Activated T-cell treated with anti-CD3 and anti-CD28 coated beads, Interleukin-2, amount 50 U/mL, for 72 hours (primary cell): ENCODE measurements around the gene OTUD6A. TPM values are rescaled to one million over a fixed set of nuclear protein-coding genes. Genes with fewer than 3 reads are reported as not detected.
"Not testable (repeated sequence)": the region's sequence is repeated elsewhere in the genome, so short reads cannot be mapped to it uniquely, and the experiment has no call there.

Source experiments
- ATAC-seq, 2 donors: fragments of 150-1000 bp; cut with Tn5 transposase; replicated peaks in 1 of 2; 2 replicates each; pipeline ENCODE4 v1.10.0; 2021; ENCODE audit warnings: moderate library complexity in 2 of 2, mild to moderate bottlenecking in 1 of 2
- DNase-seq, 2 donors: peaks; one replicate each; pipeline ENCODE4 v3.0.0; 2021 to 2022; ENCODE audit warnings: mixed read lengths in 1 of 2
- H3K27ac Mint-ChIP-seq: one replicate; pipeline ENCODE4 v1.8.0; 2022; ENCODE audit warnings: mild to moderate bottlenecking, moderate library complexity, mixed read lengths
- H3K27me3 Mint-ChIP-seq: one replicate; pipeline ENCODE4 v1.8.0; 2022; ENCODE audit warnings: low read depth, mixed read lengths
- H3K36me3 Mint-ChIP-seq, 2 donors: one replicate each; pipeline ENCODE4 v1.8.0; 2022; ENCODE audit warnings: mixed read lengths in 2 of 2, mild to moderate bottlenecking in 1 of 2; ENCODE audit not compliant: insufficient read depth in 2 of 2
- H3K4me1 Mint-ChIP-seq: one replicate; pipeline ENCODE4 v1.8.0; 2022; ENCODE audit warnings: low read depth, mixed read lengths
- H3K4me3 Mint-ChIP-seq, 2 donors: one replicate each; pipeline ENCODE4 v1.8.0; 2022; ENCODE audit warnings: mild to moderate bottlenecking in 2 of 2, mixed read lengths in 2 of 2, moderate library complexity in 2 of 2
- H3K9me3 Mint-ChIP-seq, 2 donors: one replicate each; pipeline ENCODE4 v1.8.0; 2022; ENCODE audit warnings: mixed read lengths in 2 of 2
- total RNA-seq, 2 donors: library from RNA; stranded (reverse); gene quantifications; one replicate each; pipeline ENCODE4 v1.2.3, GENCODE V29; 2022

Gene OTUD6A
- total RNA-seq, 2 donors from 2014 or later, result not detected

GRCh38 chrX:70062961-70063550 lies 799 bp downstream of the OTUD6A start:
- Mint-ChIP-seq H3K4me3 (no peak overlapping the region), H3K4me1 (no peaks in the 10 kb centered on the region), H3K27ac (no peak overlapping the region), H3K27me3 (peaks cover 29% of the 10 kb centered on the region), H3K36me3 (no peaks in the 10 kb centered on the region), H3K9me3 (no peaks in the 10 kb centered on the region)
- no peak for ATAC-seq
- no peak for DNase-seq

GRCh38 chrX:70066646-70067045 lies 4.4 kb downstream of the OTUD6A start:
- Mint-ChIP-seq H3K27me3 (peaks cover 24% of the 10 kb centered on the region), H3K4me3 (no peak overlapping the region), H3K27ac (no peak overlapping the region), H3K36me3 (no peaks in the 10 kb centered on the region), H3K9me3 (no peaks in the 10 kb centered on the region), H3K4me1 (no peaks in the 10 kb centered on the region)
- DNase-seq, result no peak
- ATAC-seq, result no peak

- ATAC-seq (no peak), DNase-seq (no peak)
- peaks cover 4% of the 10 kb centered on the region for H3K4me1 Mint-ChIP-seq
- no peak overlapping the region for H3K27ac Mint-ChIP-seq
- peaks cover 2 to 4% of the 10 kb centered on the region in 2 donors for H3K9me3 Mint-ChIP-seq
- peaks cover 27% of the 10 kb centered on the region for H3K27me3 Mint-ChIP-seq
- H3K4me3 Mint-ChIP-seq, result no peak overlapping the region
- no peaks in the 10 kb centered on the region for H3K36me3 Mint-ChIP-seq
Measured at GRCh38 chrX:70079297-70079696, 17.0 kb downstream of the OTUD6A start.

- no peaks in the 10 kb centered on the region for H3K36me3 Mint-ChIP-seq
- no peak overlapping the region for H3K4me3 Mint-ChIP-seq
- H3K27ac Mint-ChIP-seq, result no peak overlapping the region
- ATAC-seq, result no peak
- peaks cover 2 to 4% of the 10 kb centered on the region in 2 donors for H3K9me3 Mint-ChIP-seq
- no peak for DNase-seq
- peaks cover 4% of the 10 kb centered on the region for H3K4me1 Mint-ChIP-seq
- H3K27me3 Mint-ChIP-seq, result peaks cover 27% of the 10 kb centered on the region
Measured at GRCh38 chrX:70079870-70080269, 17.6 kb downstream of the OTUD6A start.

GRCh38 chrX:70082723-70083122 lies 20.5 kb downstream of the OTUD6A start:
- DNase-seq (no peak), ATAC-seq (no peak)
- Mint-ChIP-seq H3K27ac (no peak overlapping the region), H3K4me3 (no peak overlapping the region), H3K36me3 (no peaks in the 10 kb centered on the region), H3K9me3 (peaks cover 0 to 2% of the 10 kb centered on the region in 2 donors), H3K4me1 (peaks cover 4% of the 10 kb centered on the region), H3K27me3 (peaks cover 27% of the 10 kb centered on the region)

- Mint-ChIP-seq H3K27me3 (peaks cover 15% of the 10 kb centered on the region), H3K4me3 (no peak overlapping the region), H3K36me3 (no peaks in the 10 kb centered on the region), H3K27ac (no peak overlapping the region), H3K9me3 (no peaks in the 10 kb centered on the region), H3K4me1 (peaks cover 4% of the 10 kb centered on the region)
- DNase-seq, result no peak
- ATAC-seq, result no peak
Measured at GRCh38 chrX:70084592-70085240, 22.5 kb downstream of the OTUD6A start.

- H3K27me3 Mint-ChIP-seq, result peaks cover 6% of the 10 kb centered on the region
- H3K4me1 Mint-ChIP-seq, result no peaks in the 10 kb centered on the region
- H3K4me3 Mint-ChIP-seq, result no peak overlapping the region
- no peaks in the 10 kb centered on the region for H3K9me3 Mint-ChIP-seq
- no peak for DNase-seq
- no peak overlapping the region for H3K27ac Mint-ChIP-seq
- H3K36me3 Mint-ChIP-seq, result no peaks in the 10 kb centered on the region
- no peak for ATAC-seq
Measured at GRCh38 chrX:70087857-70088630, 25.8 kb downstream of the OTUD6A start.

- H3K36me3 Mint-ChIP-seq, result no peaks in the 10 kb centered on the region
- no peak overlapping the region for H3K4me3 Mint-ChIP-seq
- ATAC-seq (no peak), DNase-seq (no peak)
- H3K27ac Mint-ChIP-seq, result no peak overlapping the region
- H3K27me3 Mint-ChIP-seq, result peaks cover 6% of the 10 kb centered on the region
- no peaks in the 10 kb centered on the region for H3K9me3 Mint-ChIP-seq
- no peaks in the 10 kb centered on the region for H3K4me1 Mint-ChIP-seq
Measured at GRCh38 chrX:70088751-70089150, 26.5 kb downstream of the OTUD6A start.

GRCh38 chrX:70089604-70090297 lies 27.5 kb downstream of the OTUD6A start:
- Mint-ChIP-seq H3K9me3 (no peaks in the 10 kb centered on the region), H3K4me3 (no peak overlapping the region), H3K27ac (no peak overlapping the region), H3K27me3 (peaks cover 8% of the 10 kb centered on the region), H3K36me3 (no peaks in the 10 kb centered on the region), H3K4me1 (no peaks in the 10 kb centered on the region)
- no peak for DNase-seq
- ATAC-seq, result no peak

GRCh38 chrX:70092247-70092646 lies 30.0 kb downstream of the OTUD6A start:
- no peaks in the 10 kb centered on the region for H3K9me3 Mint-ChIP-seq
- DNase-seq, result no peak
- ATAC-seq, result no peak
- H3K4me3 Mint-ChIP-seq, result no peak overlapping the region
- H3K4me1 Mint-ChIP-seq, result no peaks in the 10 kb centered on the region
- no peaks in the 10 kb centered on the region for H3K36me3 Mint-ChIP-seq
- H3K27me3 Mint-ChIP-seq, result peaks cover 25% of the 10 kb centered on the region
- H3K27ac Mint-ChIP-seq, result no peak overlapping the region

GRCh38 chrX:70096052-70096451 lies 33.8 kb downstream of the OTUD6A start:
- Mint-ChIP-seq H3K27ac (no peak overlapping the region), H3K27me3 (peaks cover 48% of the 10 kb centered on the region), H3K36me3 (no peaks in the 10 kb centered on the region), H3K9me3 (no peaks in the 10 kb centered on the region), H3K4me1 (no peaks in the 10 kb centered on the region), H3K4me3 (no peak overlapping the region)
- no peak for DNase-seq
- no peak for ATAC-seq

GRCh38 chrX:70105229-70105628 lies 43.0 kb downstream of the OTUD6A start:
- H3K4me1 Mint-ChIP-seq, result no peaks in the 10 kb centered on the region
- no peak for ATAC-seq
- no peak overlapping the region for H3K4me3 Mint-ChIP-seq
- H3K9me3 Mint-ChIP-seq, result no peaks in the 10 kb centered on the region
- H3K27ac Mint-ChIP-seq, result no peak overlapping the region
- no peaks in the 10 kb centered on the region for H3K36me3 Mint-ChIP-seq
- H3K27me3 Mint-ChIP-seq, result no peaks in the 10 kb centered on the region
- DNase-seq, result no peak

- peak overlapping the region; percentile 12 for H3K27ac Mint-ChIP-seq
- ATAC-seq, H3K4me3 Mint-ChIP-seq, H3K4me1 Mint-ChIP-seq, H3K36me3 Mint-ChIP-seq, H3K27me3 Mint-ChIP-seq, DNase-seq, H3K9me3 Mint-ChIP-seq: not testable (repeated sequence)
Measured at GRCh38 chrX:70111436-70112026, 49.3 kb downstream of the OTUD6A start.
